HL-60 (cell line): ENCODE results near the gene CIB4.

ENCODE experiments used
- CTCF ChIP-seq: IDR thresholded peaks from one replicate; pipeline ENCODE4 v1.5.1; 2011; ENCODE audit warnings: low read length, control low read depth, inconsistent platforms; ENCODE audit not compliant: insufficient read depth
- POLR2AphosphoS5 ChIP-seq: IDR thresholded peaks from 2 replicates; pipeline ENCODE4 v1.6.1; 2012; ENCODE audit warnings: low read depth

GRCh38 chr2:26532301-26533250 is 108.6 kb downstream of the CIB4 start:
- TF ChIP-seq CTCF: no peak
- TF ChIP-seq POLR2AphosphoS5: no peak
